Left kidney (tissue), 1 donor: ENCODE results near the gene SGMS1. TPM values are rescaled to one million over a fixed set of nuclear protein-coding genes. Genes with fewer than 3 reads are reported as not detected.

ENCODE experiments used
- polyA plus RNA-seq: library from polyadenylated mRNA; unstranded; fragments of 120-200 nt; gene quantifications from one replicate; pipeline ENCODE4 v1.2.1, GENCODE V29; 2013; ENCODE audit not compliant: insufficient read length

The SGMS1 gene
- polyA plus RNA-seq, 1 donor, result 51.9 TPM

Other genes starting within 250 kb of the SGMS1 start
- gene ASAH2B, start 116.0 kb upstream of the SGMS1 start, polyA plus RNA-seq, result 15.2 TPM